Stimulated activated CD4-positive, alpha-beta T cell treated with anti-CD3 and anti-CD28 coated beads, Interleukin-15, amount 100 ng/mL, for 48 hours (primary cell): ENCODE data around the gene TTC8.
"Not testable (repeated sequence)": the region's sequence is repeated elsewhere in the genome, so short reads cannot be mapped to it uniquely, and the experiment has no call there.

Source experiments
- DNase-seq, 2 donors: peaks; one replicate each; pipeline ENCODE4 v3.0.0-alpha.2; 2020; ENCODE audit warnings: low read depth in 2 of 2

The TTC8 gene

GRCh38 chr14:88825078-88825458 lies 617 bp downstream of the TTC8 start:
- no peak for DNase-seq

DNA sequence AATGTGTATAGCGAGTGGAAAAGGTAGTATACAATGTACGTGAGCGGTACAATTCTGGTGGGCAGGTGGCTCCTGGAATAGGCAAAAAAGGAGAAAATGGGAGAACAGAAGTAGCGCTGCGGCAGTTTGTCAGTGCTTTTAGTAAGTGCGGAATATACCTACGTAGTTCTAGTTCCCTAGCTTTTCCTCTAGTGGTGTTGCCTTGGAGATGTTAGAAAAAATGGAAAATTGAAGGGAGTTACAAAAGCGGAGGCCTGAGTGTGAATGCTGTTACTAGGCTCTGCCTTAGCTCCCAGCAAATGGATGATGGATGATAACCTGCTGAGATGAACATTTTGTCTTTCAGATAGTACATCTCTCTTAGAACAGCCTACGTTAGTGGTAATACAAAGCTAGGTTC lies 1.1 kb downstream of the TTC8 start:
- no peak for DNase-seq

DNA sequence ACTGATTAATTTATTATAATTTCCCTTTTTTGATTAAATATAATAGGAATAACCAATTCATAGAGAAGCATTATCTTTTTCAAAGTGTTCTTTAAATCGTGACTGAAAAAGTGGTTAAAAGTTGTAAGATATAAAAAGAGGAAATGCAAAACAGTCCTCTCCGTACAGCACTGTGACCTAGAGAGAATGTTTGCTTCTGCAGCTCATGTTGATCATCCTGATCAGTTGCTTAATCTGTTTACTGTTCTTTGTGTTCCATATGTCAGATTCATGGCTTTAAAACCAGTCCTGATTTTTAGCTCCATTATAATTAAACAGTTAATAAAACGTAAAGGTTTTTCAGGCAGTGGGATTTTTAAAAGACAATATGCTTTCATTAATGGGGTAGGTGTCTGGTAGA lies 4.7 kb downstream of the TTC8 start:
- no peak for DNase-seq

GRCh38 chr14:88829685-88830302 lies 5.3 kb downstream of the TTC8 start:
- DNase-seq: no peak

DNA sequence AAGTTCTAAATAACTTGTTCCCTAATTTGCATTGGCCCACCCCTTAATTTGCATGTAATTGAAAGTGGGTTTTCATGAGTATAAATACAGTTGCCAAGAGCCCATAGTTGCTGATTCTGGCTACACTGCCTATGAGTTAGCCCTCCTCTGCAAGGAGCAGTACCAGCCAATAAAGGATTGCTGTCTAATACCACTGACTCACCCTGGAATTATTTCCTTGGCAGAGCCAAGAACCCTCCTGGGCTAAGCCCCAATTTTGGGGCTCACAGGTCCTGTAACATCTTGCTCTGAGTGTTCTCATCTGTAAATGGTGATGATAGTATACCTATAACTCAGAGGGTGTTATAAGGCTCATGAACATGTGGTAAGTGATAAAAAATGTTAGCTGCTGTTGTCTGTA lies 6.8 kb downstream of the TTC8 start:
- DNase-seq: no peak

DNA sequence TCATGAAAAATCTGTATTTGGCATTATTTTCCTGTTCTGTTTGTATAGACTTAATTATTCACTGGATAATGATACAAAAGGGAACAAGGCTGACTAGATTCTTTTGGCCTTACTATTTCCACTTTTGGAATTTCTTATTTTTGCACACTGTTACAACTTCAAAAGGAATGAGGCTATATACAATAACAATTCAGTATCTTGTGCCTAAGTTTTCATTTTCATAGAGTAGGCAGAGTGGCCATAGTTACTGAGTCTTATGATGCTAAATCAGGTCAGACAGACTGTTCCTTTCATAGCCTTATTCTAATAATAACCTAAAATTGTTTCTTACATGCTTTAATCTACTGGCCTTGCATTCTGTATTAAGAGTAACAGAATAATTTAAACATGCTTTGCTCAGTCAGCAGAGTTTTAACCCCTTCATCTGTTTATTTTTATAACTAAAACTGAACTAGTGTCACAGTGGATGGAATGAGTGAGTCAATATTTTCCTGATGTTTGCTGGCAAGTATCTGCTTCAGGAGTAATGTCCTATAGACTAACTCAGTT lies 10.5 kb downstream of the TTC8 start:
- no peak for DNase-seq

- no peak for DNase-seq
Observed at GRCh38 chr14:88835661-88836060, 11.2 kb downstream of the TTC8 start.

GRCh38 chr14:88837495-88837894 lies 13.0 kb downstream of the TTC8 start:
- DNase-seq: no peak

GRCh38 chr14:88838015-88838414 lies 13.6 kb downstream of the TTC8 start:
- no peak for DNase-seq

DNA sequence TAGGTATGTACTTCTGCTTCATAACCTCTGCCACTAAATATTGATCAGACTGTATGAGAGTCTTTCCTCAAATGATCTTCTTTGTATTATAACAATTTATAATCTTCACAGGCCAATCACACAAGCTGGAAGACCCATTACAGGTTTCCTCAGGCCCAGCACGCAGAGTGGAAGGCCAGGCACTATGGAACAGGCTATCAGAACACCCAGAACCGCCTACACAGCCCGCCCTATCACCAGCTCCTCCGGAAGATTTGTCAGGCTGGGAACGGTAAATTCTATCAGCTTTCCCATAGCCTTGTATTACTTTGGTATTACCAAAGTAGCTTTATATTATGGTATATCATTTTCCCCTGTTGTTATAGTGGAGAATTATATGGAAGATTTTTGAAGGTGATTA lies 16.5 kb downstream of the TTC8 start:
- DNase-seq: no peak

GRCh38 chr14:88841741-88842140 lies 17.3 kb downstream of the TTC8 start:
- no peak for DNase-seq

GRCh38 chr14:88842414-88842813 lies 18.0 kb downstream of the TTC8 start:
- DNase-seq: no peak

- DNase-seq: no peak
Observed at GRCh38 chr14:88844980-88845491, 20.6 kb downstream of the TTC8 start.

DNA sequence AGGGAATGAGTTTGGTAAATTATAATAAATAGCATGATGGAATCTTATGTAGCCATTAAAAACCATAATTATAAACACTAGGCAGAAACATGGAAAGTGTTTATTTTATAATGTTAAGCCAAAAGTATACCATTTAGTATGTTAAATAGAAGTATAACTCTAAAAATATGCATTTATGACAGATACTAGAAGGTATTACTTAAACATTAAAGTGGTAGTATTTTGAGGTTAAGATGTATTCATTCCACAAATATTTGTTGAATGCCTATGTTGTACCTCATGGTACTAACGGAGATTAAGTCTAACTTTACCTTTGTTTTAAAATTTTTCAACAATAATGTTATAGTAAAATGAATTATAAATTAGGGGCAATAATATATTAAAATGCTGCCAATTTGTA lies 24.1 kb downstream of the TTC8 start:
- DNase-seq: no peak

GRCh38 chr14:88849716-88850115 lies 25.3 kb downstream of the TTC8 start:
- no peak for DNase-seq

DNA sequence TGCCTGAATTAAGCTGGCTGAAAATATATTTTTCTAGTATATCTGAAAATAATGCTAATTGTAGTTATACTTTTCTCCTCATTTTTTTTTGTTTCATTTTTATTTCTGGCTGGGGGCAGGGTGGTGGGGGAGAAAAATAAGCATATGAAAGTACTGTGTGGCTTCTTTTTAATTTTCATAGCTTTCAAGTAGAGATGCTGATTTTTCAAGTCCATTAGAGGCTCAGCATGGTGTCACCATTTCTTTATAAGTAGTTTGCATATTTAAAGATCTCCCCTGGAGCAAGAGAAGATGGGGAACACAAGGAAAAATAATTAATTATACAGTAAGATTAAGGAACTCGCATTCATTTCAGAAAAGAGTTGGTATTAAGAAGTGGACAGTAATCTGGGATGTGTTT lies 27.1 kb downstream of the TTC8 start:
- DNase-seq: no peak

GRCh38 chr14:88852632-88853031 lies 28.2 kb downstream of the TTC8 start:
- no peak for DNase-seq

GRCh38 chr14:88853129-88853528 lies 28.7 kb downstream of the TTC8 start:
- DNase-seq: no peak

DNA sequence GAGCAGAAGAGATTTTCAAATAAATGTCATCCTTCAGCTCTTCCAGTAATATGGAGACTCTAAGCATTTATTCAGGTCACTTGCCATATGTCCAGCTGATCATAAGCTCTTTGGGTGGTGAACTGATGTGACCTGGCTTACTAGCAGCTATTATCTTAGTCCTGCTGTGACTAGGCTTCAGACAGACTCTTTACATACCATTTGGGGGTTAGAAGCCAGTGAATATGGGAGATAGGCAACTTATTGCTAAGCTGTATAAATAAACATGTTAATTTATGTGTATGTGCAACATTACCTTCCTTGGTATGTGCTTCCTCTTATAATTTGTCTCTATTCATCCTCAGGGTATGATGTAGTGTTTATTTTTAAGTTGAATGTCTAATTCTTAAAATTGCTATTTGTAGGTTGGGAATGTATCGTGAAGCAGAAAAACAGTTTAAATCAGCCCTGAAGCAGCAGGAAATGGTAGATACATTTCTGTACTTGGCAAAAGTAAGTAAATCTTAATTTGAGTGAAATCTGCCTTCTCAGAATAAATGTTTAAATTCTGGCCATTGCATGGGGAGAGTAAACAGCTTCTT lies 32.4 kb downstream of the TTC8 start:
- no peak for DNase-seq

GRCh38 chr14:88857861-88858260 lies 33.4 kb downstream of the TTC8 start:
- not testable (repeated sequence) for DNase-seq

GRCh38 chr14:88859118-88859517 lies 34.7 kb downstream of the TTC8 start:
- not testable (repeated sequence) for DNase-seq

DNA sequence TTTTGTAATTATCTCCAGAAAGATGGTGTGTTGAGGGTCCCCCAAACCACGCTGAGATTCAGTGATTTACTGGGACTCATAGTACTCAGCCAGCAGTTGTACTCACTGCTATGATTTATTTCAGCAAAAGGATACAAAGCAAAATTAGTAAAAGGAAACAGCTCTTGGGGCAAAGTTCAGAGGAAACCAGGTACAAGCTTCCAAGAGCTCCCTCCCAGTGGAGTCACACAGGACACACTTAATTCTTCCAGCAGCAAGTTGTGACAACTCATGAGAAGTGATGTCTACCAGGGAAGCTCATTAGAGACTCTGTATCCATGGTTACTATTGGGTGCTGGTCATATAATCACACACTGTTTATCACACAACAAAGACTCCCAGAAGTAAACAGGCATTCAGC lies 38.7 kb downstream of the TTC8 start:
- DNase-seq: no peak

- no peak for DNase-seq
Observed at GRCh38 chr14:88864198-88864597, 39.7 kb downstream of the TTC8 start.

DNA sequence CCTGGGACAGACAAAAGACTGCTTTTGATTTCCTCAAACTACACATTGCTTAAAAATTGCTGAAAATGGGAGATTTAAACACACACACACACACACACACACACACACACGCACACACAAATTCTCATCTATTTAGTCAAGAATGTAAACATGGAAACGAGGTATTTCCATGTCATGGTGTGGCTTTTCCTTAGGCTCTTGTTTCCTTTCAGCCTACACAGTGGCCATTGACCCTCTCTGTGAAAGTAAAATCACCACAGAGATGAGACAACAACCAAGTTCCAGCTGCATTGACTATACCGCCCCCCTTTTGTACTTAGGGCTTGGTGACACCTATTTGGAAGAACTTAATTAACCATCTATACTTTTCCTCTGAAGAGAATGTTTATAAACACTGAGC lies 41.9 kb downstream of the TTC8 start:
- DNase-seq: no peak
